ENCODE data around the gene KCNJ10. TPM values are rescaled to one million over a fixed set of nuclear protein-coding genes. Genes with fewer than 3 reads are reported as not detected.
A peak's percentile ranks its signal among the peaks of the same experiment; 100 is the strongest.
"Not testable (repeated sequence)": the region's sequence is repeated elsewhere in the genome, so short reads cannot be mapped to it uniquely, and the experiment has no call there.

The KCNJ10 gene
- total and polyA plus RNA-seq, 8 donors = 0.27 to 0.72 (median 0.56) TPM; not detected in 1

GRCh38 chr1:160058087-160058486 is 11.9 kb downstream of the KCNJ10 start:
- DNase-seq (no peak), ATAC-seq (peak; percentile 21)
- Histone ChIP-seq H3K4me1 (no peaks in the 10 kb centered on the region), H3K27me3 (peaks cover 0 to 44% of the 10 kb centered on the region in 2 donors), H3K9me3 (no peaks in the 10 kb centered on the region), H3K27ac (no peak overlapping the region), H3K4me3 (no peak overlapping the region), H3K36me3 (no peaks in the 10 kb centered on the region)
- intact Hi-C loops (cut with DNase I) = no loop called here
- no peak for TF ChIP-seq CTCF (IDR thresholded peaks at IDR 0.05)

GRCh38 chr1:160056648-160057169 is 13.3 kb downstream of the KCNJ10 start:
- intact Hi-C loops (cut with DNase I) = no loop called here
- H3K9me3 ChIP-seq = no peaks in the 10 kb centered on the region
- no peak for TF ChIP-seq CTCF (IDR thresholded peaks at IDR 0.05)
- H3K27ac ChIP-seq = no peak overlapping the region
- ATAC-seq (no peak), DNase-seq (no peak)
- no peaks in the 10 kb centered on the region for H3K36me3 ChIP-seq
- no peaks in the 10 kb centered on the region for H3K4me1 ChIP-seq
- peaks cover 0 to 36% of the 10 kb centered on the region in 2 donors for H3K27me3 ChIP-seq
- H3K4me3 ChIP-seq = no peak overlapping the region

- no peak for ATAC-seq
- intact Hi-C loops (cut with DNase I) = no loop called here
Observed at GRCh38 chr1:160053548-160054365, 16.2 kb downstream of the KCNJ10 start.

GRCh38 chr1:160052936-160053335 is 17.0 kb downstream of the KCNJ10 start:
- intact Hi-C loops (cut with DNase I) = no loop called here
- Histone ChIP-seq H3K4me3 (no peak overlapping the region), H3K36me3 (no peaks in the 10 kb centered on the region), H3K9me3 (no peaks in the 10 kb centered on the region), H3K27me3 (peaks cover 0 to 42% of the 10 kb centered on the region in 2 donors), H3K27ac (no peak overlapping the region), H3K4me1 (no peaks in the 10 kb centered on the region)
- no peak for TF ChIP-seq CTCF (IDR thresholded peaks at IDR 0.05)
- no peak for ATAC-seq
- no peak for DNase-seq

More at GRCh38 chr1:160053548-160054365, 16.2 kb downstream of the KCNJ10 start:
- Histone ChIP-seq H3K36me3 (no peaks in the 10 kb centered on the region), H3K27ac (no peak overlapping the region), H3K4me3 (no peak overlapping the region), H3K9me3 (no peaks in the 10 kb centered on the region), H3K4me1 (no peaks in the 10 kb centered on the region), H3K27me3 (peaks cover 0 to 42% of the 10 kb centered on the region in 2 donors)
- no peak for TF ChIP-seq CTCF (IDR thresholded peaks at IDR 0.05)
- DNase-seq = no peak

GRCh38 chr1:160050619-160051018 is 19.3 kb downstream of the KCNJ10 start:
- H3K27ac ChIP-seq = no peak overlapping the region
- no peak for DNase-seq
- H3K27me3 ChIP-seq = peaks cover 0 to 45% of the 10 kb centered on the region in 2 donors
- no peak for TF ChIP-seq CTCF (IDR thresholded peaks at IDR 0.05)
- intact Hi-C loops (cut with DNase I) = no loop called here
- no peak for ATAC-seq
- H3K4me1 ChIP-seq = peaks cover 5 to 8% of the 10 kb centered on the region in 2 donors
- H3K36me3 ChIP-seq = no peaks in the 10 kb centered on the region
- no peaks in the 10 kb centered on the region for H3K9me3 ChIP-seq
- no peak overlapping the region for H3K4me3 ChIP-seq

- ATAC-seq; H3K4me3 ChIP-seq; DNase-seq; H3K36me3 ChIP-seq; H3K9me3 ChIP-seq; intact Hi-C loops (cut with DNase I); H3K4me1 ChIP-seq; H3K27ac ChIP-seq: not testable (repeated sequence)
- H3K27me3 ChIP-seq = peaks cover 0 to 43% of the 10 kb centered on the region in 2 donors
Observed at GRCh38 chr1:160050182-160050581, 19.8 kb downstream of the KCNJ10 start.
